ENCODE data around the gene CFAP54. TPM values are rescaled to one million over a fixed set of nuclear protein-coding genes. Genes with fewer than 3 reads are reported as not detected.
"Not testable (repeated sequence)": the region's sequence is repeated elsewhere in the genome, so short reads cannot be mapped to it uniquely, and the experiment has no call there.

CFAP54 gene
- total RNA-seq, 2 donors from 2014 or later: 0.28 TPM; not detected in 1

- no peaks in the 10 kb centered on the region for H3K4me1 ChIP-seq
- no peak overlapping the region for H3K27ac ChIP-seq
- DNase-seq (ENCODE audit: low spot score): no peak
- no peaks in the 10 kb centered on the region for H3K27me3 ChIP-seq
- H3K4me3 ChIP-seq: no peak overlapping the region
- H3K36me3 ChIP-seq: no peaks in the 10 kb centered on the region
- H3K9me3 ChIP-seq: no peaks in the 10 kb centered on the region
- no peak for TF ChIP-seq CTCF (IDR thresholded peaks at IDR 0.05)
These were observed 222.0 kb downstream of the CFAP54 start for GRCh38 chr12:96711364-96711763.

- Histone ChIP-seq H3K27ac (no peak overlapping the region), H3K4me1 (no peaks in the 10 kb centered on the region), H3K9me3 (no peaks in the 10 kb centered on the region), H3K27me3 (no peaks in the 10 kb centered on the region), H3K36me3 (no peaks in the 10 kb centered on the region), H3K4me3 (no peak overlapping the region)
- TF ChIP-seq CTCF (IDR thresholded peaks at IDR 0.05): no peak
- DNase-seq (ENCODE audit: low spot score): no peak
These were observed 224.8 kb downstream of the CFAP54 start for GRCh38 chr12:96714199-96714598.

- Histone ChIP-seq H3K4me3 (peak overlapping the region; percentile 28 to 33), H3K27me3 (no peaks in the 10 kb centered on the region), H3K36me3 (no peaks in the 10 kb centered on the region), H3K27ac (no peak overlapping the region), H3K9me3 (no peaks in the 10 kb centered on the region), H3K4me1 (no peaks in the 10 kb centered on the region)
- no peak for DNase-seq (ENCODE audit: low spot score)
- no peak for TF ChIP-seq CTCF (IDR thresholded peaks at IDR 0.05)
These were observed 230.4 kb downstream of the CFAP54 start for GRCh38 chr12:96719660-96720362.

- no peak for DNase-seq (ENCODE audit: low spot score)
- H3K4me3 ChIP-seq: peak overlapping the region; percentile 28 to 33
- no peak for TF ChIP-seq CTCF (IDR thresholded peaks at IDR 0.05)
- no peaks in the 10 kb centered on the region for H3K9me3 ChIP-seq
- H3K27ac ChIP-seq: no peak overlapping the region
- H3K36me3 ChIP-seq: no peaks in the 10 kb centered on the region
- H3K4me1 ChIP-seq: no peaks in the 10 kb centered on the region
- H3K27me3 ChIP-seq: no peaks in the 10 kb centered on the region
These were observed 231.0 kb downstream of the CFAP54 start for GRCh38 chr12:96720363-96720705.

GRCh38 chr12:96729466-96729865 is 240.1 kb downstream of the CFAP54 start:
- not testable (repeated sequence) for H3K27ac ChIP-seq; H3K9me3 ChIP-seq; H3K36me3 ChIP-seq; DNase-seq (ENCODE audit: low spot score); H3K4me1 ChIP-seq; H3K27me3 ChIP-seq; H3K4me3 ChIP-seq

- H3K4me1 ChIP-seq: no peaks in the 10 kb centered on the region
- H3K27ac ChIP-seq: no peak overlapping the region
- no peaks in the 10 kb centered on the region for H3K27me3 ChIP-seq
- no peak overlapping the region for H3K4me3 ChIP-seq
- no peak for DNase-seq (ENCODE audit: low spot score)
- TF ChIP-seq CTCF (IDR thresholded peaks at IDR 0.05): no peak
- H3K9me3 ChIP-seq: no peaks in the 10 kb centered on the region
- no peaks in the 10 kb centered on the region for H3K36me3 ChIP-seq
These were observed 240.5 kb downstream of the CFAP54 start for GRCh38 chr12:96729886-96730285.

All from right atrium auricular region (tissue), 2 donors.